ENCODE measurements around the gene TMEM164. TPM values are rescaled to one million over a fixed set of nuclear protein-coding genes. Genes with fewer than 3 reads are reported as not detected.

Gene TMEM164
- total and polyA plus RNA-seq, 7 donors = 14.5 to 42.4 (median 31.7) TPM

- intact Hi-C loops (cut with DNase I) = no loop called here
- 89 to 100% (median 96%) methylated on average over 1 of the region's 2 CpGs for WGBS, 3 donors
- Histone ChIP-seq H3K9me3 (no peaks in the 10 kb centered on the region), H3K36me3 (ENCODE audit: insufficient read depth in 1 of 2, low read depth in 1 of 2) (no peaks in the 10 kb centered on the region), H3K4me3 (no peak overlapping the region), H3K27me3 (ENCODE audit: insufficient read depth in 3 of 3, low read length in 2 of 3) (no peaks in the 10 kb centered on the region), H3K27ac (no peak overlapping the region), H3K4me1 (no peaks in the 10 kb centered on the region)
- DNase-seq (no peak), ATAC-seq (no peak)
- no peak for TF ChIP-seq CTCF (IDR thresholded peaks at IDR 0.05)
Measured at GRCh38 chrX:110222497-110223257, 219.8 kb downstream of the TMEM164 start.

GRCh38 chrX:110224926-110225617 is 222.2 kb downstream of the TMEM164 start:
- WGBS, 3 donors = 57 to 95% (median 85%) methylated on average over 3 of the region's 3 CpGs
- TF ChIP-seq CTCF (IDR thresholded peaks at IDR 0.05) = no peak

GRCh38 chrX:110226931-110227330 is 224.0 kb downstream of the TMEM164 start:
- DNase-seq (no peak), ATAC-seq (no peak)
- Histone ChIP-seq H3K9me3 (no peaks in the 10 kb centered on the region), H3K27me3 (ENCODE audit: insufficient read depth in 3 of 3, low read length in 2 of 3) (no peaks in the 10 kb centered on the region), H3K4me1 (no peaks in the 10 kb centered on the region), H3K27ac (no peak overlapping the region), H3K36me3 (ENCODE audit: insufficient read depth in 1 of 2, low read depth in 1 of 2) (no peaks in the 10 kb centered on the region), H3K4me3 (no peak overlapping the region)
- no peak for TF ChIP-seq CTCF (IDR thresholded peaks at IDR 0.05)
- intact Hi-C loops (cut with DNase I) = no loop called here
- WGBS, 3 donors = 63 to 75% (median 74%) methylated on average over 2 of the region's 2 CpGs

More at GRCh38 chrX:110224926-110225617, 222.2 kb downstream of the TMEM164 start:
- Histone ChIP-seq H3K9me3 (no peaks in the 10 kb centered on the region), H3K4me1 (no peaks in the 10 kb centered on the region), H3K36me3 (ENCODE audit: insufficient read depth in 1 of 2, low read depth in 1 of 2) (no peaks in the 10 kb centered on the region), H3K4me3 (no peak overlapping the region), H3K27me3 (ENCODE audit: insufficient read depth in 3 of 3, low read length in 2 of 3) (no peaks in the 10 kb centered on the region), H3K27ac (no peak overlapping the region)
- ATAC-seq (no peak), DNase-seq (no peak)
- intact Hi-C loops (cut with DNase I) = no loop called here
